HFF-Myc (cell line): ENCODE data around the gene CSTPP1.
A peak's percentile ranks its signal among the peaks of the same experiment; 100 is the strongest.
"Not testable (repeated sequence)": the region's sequence is repeated elsewhere in the genome, so short reads cannot be mapped to it uniquely, and the experiment has no call there.

Experiments
- DNase-seq: peaks from one replicate; pipeline ENCODE4 v3.0.0-alpha.2; 2011; ENCODE audit warnings: low read depth; ENCODE audit errors: extremely low read depth
- H3K4me3 ChIP-seq: replicated peaks from 2 replicates; pipeline ENCODE4 v1.5.1; 2011; ENCODE audit warnings: low read depth, mild to moderate bottlenecking, control low read depth, low read length
- CTCF ChIP-seq: IDR thresholded peaks from 2 replicates; pipeline ENCODE4 v1.5.1; 2012; ENCODE audit warnings: mild to moderate bottlenecking, low read depth, low read length, control low read depth; ENCODE audit errors: missing control alignments

The CSTPP1 gene

GRCh38 chr11:46916286-46917108 is 20.1 kb upstream of the CSTPP1 start:
- TF ChIP-seq CTCF, result peak; percentile 45
- DNase-seq, result peak; percentile 71
- H3K4me3 ChIP-seq, result peak overlapping the region; percentile 79

- peak overlapping the region; percentile 79 for H3K4me3 ChIP-seq
- TF ChIP-seq CTCF, result no peak
- DNase-seq, result no peak
Measured at GRCh38 chr11:46917109-46917761, 19.3 kb upstream of the CSTPP1 start.

- DNase-seq, result no peak
- TF ChIP-seq CTCF, result no peak
- peak overlapping the region; percentile 79 for H3K4me3 ChIP-seq
Measured at GRCh38 chr11:46917762-46918082, 18.8 kb upstream of the CSTPP1 start.

- TF ChIP-seq CTCF, result no peak
- peak within 1 kb of the TSS; percentile 79 for H3K4me3 ChIP-seq
- DNase-seq, result no peak
Measured at GRCh38 chr11:46918083-46918787, 18.3 kb upstream of the CSTPP1 start, which contains the start of gene LRP4. Gene LRP4, minus strand, starts transcription at chr11:46918550. Its CDS starts 171 bp downstream, at chr11:46918379.

GRCh38 chr11:46918788-46919513 is 17.6 kb upstream of the CSTPP1 start:
- peak overlapping the region; percentile 42 for H3K4me3 ChIP-seq
- TF ChIP-seq CTCF, result no peak
- no peak for DNase-seq

GRCh38 chr11:46920755-46921154 is 15.8 kb upstream of the CSTPP1 start:
- DNase-seq, result peak; percentile 77
- TF ChIP-seq CTCF, result no peak
- H3K4me3 ChIP-seq, result no peak overlapping the region

GRCh38 chr11:46927928-46928327 is 8.6 kb upstream of the CSTPP1 start:
- H3K4me3 ChIP-seq, DNase-seq: not testable (repeated sequence)

- not testable (repeated sequence) for DNase-seq, H3K4me3 ChIP-seq
Measured at GRCh38 chr11:46928701-46929100, 7.9 kb upstream of the CSTPP1 start.
